ENCODE results near the gene LIN37.

The LIN37 gene, protein sequence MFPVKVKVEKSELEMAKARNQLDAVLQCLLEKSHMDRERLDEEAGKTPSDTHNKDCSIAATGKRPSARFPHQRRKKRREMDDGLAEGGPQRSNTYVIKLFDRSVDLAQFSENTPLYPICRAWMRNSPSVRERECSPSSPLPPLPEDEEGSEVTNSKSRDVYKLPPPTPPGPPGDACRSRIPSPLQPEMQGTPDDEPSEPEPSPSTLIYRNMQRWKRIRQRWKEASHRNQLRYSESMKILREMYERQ

DNA sequence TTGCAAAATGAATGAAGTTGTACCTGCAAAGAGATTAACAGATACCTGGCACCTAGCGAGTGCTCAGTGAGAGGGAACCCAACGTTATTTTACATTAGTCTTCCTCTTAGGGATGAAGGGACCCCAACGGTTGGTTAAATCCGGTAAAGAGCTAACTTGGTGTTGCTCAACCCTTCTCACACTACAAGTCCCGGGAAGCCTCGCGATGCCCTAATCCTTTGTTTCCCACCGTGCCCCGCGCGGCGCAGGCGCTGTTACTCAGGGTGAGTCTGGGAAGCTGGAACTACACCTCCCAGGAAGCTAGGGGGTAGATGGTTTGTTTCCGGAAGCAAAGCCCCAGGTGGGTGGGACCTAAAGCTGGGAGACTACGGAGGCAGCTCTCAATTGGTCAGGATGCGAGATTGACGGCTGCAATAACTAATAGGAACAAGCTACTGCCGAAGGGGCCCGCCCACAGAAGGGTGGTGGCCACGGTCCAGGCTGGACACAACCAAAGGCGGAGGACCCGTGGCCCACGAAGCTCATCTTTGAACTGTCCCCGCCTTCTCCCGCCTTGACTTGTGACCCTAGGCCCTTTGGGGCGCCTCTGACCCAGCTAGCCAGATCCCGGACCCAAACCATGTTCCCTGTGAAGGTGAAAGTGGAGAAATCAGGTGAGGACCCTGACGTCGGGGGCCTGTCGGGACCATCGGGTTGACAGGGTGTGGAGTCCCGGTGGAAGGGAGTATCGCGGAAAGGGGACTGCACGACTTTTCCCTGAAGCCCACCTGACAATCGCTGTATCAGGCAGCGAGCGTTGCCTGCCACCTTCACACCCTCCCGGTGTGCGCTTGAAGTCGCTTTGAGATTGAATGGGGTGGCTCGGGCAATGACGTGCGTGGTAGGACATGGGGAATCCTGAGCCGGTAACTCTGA, at the start of gene LIN37:
Gene LIN37 (plus strand): TSS at position 471 of the 915 bp plus-strand sequence. CDS start 149 bp downstream, at position 620.
- peak; percentile 100 for DNase-seq

DNA sequence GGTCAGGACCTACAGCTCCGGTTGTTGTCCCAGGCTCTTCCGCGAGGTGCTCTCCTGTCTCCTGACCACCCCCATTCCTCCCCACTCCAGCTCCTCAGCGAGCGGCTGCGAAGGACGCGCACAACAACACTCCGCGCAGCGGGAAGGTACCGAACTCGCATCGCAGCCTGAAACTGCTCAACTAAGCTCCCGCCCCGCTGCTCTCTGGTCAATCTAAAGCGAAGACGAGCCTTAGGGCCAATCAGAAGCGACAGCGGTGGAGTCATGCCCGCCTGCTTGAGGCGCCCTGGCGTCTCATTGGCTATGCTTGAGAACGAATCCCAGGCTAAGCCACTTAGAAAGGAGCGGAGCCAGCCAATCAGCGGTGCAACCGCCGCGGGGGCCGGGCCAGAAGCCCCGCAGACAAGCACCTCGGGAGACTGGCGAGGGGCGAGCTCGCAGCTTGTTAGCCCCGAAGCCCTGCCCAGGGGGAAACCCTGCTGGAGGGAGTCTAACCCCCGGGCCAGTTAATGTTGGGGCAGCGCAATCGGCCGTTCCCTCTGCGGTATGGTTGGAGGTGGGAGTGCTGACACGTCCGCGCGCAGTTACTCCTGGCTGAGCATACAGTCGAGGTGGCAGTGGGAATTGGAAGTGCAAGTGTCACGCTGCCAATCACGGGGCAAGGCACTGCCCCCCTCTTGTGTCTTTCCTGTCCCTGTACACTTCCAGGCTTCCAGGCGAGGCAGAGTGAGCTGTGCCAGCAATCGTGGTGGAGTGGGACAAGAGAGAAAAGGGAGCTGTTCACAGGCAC, 46.0 kb upstream of the LIN37 start:
- peak; percentile 100 for DNase-seq

DNA sequence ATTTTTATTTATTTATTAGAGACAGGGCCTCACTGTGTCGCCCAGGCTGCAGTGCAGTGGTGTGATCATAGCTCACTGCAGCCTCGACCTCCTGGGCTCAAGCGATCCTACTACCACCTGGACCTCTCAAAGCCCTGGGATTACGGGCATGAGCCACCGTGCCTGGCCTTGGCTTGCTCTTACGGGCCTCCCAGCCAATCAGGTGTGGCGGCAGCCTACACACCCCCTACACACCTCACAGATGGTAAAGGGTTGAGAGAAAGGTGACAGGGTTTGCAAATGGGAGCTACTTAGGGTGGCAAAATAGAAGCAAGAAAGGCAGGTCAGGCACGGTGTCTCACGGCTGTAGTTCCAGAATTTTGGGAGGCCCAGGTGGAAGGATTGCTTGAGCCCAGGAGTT, 45.0 kb upstream of the LIN37 start:
- DNase-seq, result no peak

DNA sequence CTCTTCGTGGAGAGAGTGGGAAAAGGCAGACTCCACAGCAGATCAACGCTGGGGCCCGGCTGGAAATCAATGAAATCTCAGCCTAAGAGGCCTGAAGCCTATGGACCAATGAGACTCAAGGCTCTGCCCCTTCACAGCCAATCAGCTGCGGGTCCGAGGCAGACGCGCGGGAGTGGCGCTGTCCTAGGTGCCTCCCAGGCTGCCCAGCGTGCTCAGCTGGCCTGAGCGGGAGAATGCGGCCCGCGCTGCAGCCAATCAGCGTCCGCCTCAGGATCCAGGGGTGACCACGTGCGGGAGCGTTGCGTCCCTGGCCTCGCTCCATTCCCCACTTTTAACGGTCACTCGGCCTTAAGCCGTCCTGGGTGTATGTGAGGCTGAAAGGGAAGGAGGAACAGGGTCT, 44.2 kb upstream of the LIN37 start, which contains the start of gene ZBTB32:
Gene ZBTB32 (plus strand): TSS at position 341 of the 400 bp plus-strand sequence. CDS start 10,069 bp downstream, outside the sequence.
- no peak for DNase-seq

DNA sequence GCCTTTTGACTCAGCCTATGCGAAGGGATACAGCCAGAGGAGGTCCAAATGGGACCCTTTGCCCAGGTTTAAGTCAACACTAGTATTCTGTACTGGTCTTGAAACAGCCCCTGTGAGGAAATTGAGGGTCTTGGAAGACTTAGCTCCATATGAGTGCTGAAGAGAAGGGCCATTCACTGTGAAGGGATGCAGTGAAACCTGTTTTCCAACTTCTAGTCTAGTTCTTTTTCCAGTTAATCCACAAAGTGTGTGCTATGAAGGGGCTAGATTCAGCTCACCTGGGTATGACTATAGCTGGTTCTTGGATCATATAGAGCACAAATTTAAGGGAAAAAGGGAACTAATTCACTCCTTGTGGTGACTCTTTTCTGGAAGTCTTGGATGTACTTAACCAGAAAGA, 40.0 kb upstream of the LIN37 start:
- no peak for DNase-seq

DNA sequence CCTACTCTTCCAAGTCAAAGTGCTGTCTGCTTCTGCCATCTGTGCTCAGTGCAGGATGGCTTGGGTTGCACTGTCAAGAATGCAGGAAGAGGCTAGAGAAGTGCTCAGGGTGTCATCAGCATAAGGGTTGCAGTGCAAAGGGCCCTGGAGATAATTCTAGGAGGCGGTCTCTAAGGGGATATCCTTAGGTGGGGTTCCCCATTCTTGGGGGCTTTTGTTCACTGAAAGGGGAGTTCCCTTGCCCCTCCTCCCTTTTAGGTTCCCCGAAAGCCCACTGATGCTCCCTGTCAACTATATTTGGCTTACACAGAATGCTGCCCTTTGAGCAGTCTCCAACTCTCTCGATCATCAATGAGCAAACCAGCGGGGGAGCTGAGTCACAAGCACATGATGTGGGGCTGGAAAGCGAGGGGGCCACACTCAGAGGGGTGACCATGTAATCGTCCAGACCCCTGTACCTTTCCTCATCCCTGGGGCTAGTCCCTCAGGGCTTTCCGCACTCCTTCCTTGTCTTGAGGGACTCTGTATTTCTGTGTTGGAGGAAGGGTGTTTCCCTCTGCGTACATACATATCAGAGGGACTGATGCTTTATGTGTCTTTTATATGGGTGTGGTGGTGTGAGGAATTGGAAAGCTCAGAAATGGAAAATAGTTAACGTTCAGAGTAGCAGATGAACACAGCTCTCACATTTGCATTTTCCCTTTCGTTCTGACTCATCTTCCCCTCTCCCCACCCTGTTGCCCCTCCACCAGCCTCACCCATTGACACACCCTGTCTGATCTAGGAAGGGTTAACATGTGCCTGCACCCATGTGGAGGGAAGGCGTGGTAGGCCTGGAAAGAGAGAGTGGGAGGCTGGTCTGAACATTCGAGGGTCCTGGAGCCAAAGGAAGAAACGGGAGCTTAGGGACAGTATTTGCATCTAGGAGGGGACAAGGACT, 37.3 kb upstream of the LIN37 start:
- DNase-seq, result no peak

DNA sequence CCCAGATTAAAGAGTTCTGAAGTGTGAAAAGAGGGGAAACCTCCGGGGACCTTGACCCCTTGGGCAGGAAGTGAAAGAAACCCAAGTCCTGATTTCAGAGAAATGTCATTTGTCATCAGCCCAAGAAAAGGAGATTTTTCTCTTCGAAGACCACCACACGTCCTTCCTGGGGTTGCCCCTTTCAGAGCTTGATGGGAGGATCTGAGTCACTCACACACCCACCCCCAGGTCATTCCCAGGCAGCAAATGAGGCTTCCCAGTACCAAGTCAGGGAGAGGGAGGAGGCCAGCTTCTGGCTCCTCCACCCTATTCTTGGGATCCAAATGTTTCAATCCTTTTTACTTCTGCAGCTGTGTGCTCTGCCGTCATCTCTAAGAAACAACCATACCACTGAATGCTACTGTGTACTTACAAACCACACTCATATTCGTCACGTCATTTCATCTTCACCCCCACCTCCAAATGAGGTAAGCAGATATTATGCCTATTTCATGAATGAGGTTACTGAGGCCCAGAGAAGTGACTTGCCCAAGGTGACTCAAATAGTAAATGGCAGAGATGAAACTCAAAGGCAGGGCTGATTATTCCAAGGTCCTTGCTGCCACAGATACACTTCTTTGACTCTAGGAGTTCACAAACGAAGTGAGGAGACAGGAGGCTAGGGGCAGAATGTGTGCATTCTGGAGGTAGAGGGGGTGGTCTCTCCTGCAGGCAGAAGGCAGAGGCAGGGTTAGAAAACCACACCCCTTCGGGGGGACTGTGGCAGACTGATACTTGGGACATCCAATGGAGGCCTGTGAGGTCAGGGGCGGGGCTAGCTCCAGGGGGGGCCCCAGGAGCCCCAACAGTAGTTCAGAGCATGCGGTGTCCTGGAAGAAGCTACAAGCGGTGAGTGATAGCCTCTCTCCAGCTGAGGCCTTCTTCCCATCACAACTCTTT, 35.5 kb upstream of the LIN37 start:
- no peak for DNase-seq

DNA sequence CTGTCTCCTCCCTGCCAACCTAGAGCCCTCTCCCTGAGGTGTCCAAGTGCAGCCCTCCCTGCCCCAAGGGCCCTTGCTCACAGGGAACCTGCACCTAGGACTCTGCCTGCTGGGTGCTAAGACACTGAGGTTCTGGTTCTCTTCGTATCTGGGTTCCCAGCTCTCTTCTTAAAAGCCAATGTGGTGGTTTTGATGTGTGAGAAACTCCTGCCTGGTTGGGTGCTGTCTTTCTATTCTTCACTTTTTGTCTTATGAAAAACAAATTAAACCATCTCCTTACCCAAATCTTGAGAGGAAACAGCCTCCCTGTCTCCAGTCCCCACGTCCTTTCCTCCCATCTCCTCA, 34.9 kb upstream of the LIN37 start:
- no peak for DNase-seq

DNA sequence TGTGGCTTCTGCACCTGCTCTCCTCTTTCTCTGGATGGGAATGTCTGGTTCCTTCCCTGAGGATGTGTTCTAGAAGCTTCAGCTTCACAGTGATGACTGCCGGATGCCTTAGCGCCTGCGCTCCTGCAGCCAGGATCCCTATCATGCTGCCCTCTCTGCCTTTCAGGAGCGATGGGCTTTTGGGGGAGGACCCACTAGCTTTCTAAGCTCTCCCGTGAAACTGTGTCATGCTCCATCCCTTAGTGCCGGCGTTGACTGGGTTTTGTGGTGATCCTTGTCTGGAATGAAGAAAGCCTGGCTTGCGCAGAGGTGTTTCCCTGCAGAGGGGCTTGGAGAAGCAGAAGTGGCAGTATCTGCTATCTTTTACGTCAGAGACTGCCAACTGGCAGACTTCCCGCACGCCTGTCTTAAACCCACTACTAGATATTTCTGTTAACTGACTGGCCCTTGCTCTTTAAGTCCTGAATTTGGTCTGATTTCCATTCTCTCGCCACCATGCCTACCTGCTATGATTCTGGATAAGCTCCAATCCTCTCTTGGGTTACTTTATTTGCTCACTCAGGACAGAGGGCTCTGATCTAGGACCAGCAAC, 34.4 kb upstream of the LIN37 start:
- no peak for DNase-seq

DNA sequence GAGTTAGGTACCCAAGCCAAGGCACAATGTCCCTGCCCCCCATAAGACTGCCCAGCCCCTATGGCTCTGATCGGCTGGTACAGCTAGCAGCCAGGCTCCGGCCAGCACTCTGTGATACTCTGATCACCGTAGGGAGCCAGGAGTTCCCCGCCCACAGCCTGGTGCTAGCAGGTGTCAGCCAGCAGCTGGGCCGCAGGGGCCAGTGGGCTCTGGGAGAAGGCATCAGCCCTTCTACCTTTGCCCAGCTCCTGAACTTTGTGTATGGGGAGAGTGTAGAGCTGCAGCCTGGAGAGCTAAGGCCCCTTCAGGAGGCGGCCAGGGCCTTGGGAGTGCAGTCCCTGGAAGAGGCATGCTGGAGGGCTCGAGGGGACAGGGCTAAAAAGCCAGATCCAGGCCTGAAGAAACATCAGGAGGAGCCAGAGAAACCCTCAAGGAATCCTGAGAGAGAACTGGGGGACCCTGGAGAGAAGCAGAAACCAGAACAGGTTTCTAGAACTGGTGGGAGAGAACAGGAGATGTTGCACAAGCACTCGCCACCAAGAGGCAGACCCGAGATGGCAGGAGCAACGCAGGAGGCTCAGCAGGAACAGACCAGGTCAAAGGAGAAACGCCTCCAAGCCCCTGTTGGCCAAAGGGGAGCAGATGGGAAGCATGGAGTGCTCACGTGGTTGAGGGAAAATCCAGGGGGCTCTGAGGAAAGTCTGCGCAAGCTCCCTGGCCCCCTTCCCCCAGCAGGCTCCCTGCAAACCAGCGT, 33.6 kb upstream of the LIN37 start:
- peak; percentile 46 for DNase-seq

DNA sequence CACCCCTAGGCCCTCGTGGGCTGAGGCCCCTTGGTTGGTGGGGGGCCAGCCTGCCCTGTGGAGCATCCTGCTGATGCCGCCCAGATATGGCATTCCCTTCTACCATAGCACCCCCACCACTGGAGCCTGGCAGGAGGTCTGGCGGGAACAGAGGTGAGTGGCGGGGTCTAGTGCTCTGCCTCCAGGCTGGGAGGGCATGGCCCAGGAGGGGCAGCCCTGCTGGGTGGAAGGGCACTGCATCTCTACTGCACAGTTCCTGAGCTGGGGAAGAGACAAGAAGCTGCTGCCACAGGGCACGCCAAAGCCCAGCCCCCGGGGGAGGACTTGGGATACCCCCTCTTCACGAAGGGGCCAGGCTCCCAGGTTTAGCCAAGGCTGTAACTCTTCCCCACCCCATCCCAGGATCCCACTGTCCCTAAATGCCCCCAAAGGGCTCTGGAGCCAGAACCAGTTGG, 33.0 kb upstream of the LIN37 start:
- DNase-seq, result no peak

DNA sequence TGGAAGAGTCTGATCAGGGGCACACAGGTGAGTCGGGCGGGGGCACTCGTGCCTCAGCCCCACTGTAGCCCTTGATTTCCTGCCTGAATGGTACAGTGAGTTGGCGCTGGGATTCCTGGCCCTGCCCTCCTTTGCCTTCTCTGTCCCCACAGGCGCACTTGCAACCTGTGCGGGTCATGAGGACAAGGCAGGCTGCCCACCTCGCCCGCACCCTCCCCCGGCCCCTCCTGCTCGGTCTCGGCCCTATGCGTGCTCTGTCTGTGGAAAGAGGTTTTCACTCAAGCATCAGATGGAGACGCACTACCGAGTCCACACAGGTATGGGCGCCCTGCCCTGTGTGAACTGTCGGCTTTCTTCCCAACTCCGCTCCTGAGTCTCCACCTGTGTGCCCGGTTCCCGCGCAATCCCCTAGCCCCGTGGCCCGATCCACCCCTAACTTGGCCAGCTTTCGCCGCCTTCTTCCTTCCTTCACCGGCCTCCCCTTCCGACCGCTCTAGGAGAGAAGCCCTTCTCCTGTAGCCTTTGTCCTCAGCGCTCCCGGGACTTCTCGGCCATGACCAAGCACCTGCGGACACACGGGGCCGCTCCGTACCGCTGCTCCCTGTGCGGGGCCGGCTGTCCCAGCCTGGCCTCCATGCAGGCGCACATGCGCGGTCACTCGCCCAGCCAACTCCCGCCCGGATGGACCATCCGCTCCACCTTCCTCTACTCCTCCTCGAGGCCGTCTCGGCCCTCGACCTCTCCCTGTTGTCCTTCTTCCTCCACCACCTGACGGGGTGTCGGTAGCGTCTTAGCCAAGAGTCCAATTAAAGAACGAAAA, 32.2 kb upstream of the LIN37 start:
- peak; percentile 92 for DNase-seq

DNA sequence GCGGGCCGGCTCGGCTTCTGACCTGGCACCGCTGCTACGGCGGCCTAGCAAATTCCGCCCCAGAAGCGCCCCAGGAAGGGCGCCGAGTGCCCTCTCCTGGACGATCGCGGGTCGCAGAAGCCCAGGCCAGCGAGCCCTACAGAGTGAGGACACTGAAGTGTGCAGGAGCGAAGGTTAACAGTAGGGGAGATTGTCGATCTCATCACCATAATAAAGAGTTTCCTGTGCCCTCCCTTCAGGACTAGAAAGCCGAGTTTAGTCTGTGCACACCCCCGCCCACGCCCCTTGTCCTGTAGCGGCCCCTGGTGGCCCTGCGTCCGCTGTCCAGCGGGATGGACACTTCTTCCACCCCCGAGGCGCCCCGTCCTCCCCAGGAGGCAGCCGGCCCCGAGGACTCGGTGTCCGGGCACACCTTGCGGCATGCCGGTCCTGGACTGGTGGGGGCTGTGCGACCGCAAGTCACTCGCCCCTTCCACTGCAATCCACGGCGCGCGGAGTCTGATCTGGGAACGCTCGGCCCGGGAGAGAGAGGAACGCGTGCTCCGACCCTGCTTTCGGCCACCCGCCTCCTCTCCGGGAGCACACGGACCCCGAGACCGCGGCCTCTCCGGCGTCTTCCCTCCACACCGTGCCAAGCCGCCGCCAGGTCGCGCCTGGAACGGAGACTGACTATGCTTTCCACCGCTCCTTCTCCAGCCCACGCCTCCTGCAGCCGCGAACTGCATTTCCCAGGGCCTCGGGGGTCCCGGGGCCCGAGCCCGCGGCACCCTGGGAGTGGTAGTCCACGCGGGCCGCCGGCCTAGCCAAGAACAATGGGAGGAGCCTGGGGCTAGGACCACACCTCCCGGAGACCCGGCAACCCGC, 31.3 kb upstream of the LIN37 start:
- DNase-seq, result peak; percentile 99

DNA sequence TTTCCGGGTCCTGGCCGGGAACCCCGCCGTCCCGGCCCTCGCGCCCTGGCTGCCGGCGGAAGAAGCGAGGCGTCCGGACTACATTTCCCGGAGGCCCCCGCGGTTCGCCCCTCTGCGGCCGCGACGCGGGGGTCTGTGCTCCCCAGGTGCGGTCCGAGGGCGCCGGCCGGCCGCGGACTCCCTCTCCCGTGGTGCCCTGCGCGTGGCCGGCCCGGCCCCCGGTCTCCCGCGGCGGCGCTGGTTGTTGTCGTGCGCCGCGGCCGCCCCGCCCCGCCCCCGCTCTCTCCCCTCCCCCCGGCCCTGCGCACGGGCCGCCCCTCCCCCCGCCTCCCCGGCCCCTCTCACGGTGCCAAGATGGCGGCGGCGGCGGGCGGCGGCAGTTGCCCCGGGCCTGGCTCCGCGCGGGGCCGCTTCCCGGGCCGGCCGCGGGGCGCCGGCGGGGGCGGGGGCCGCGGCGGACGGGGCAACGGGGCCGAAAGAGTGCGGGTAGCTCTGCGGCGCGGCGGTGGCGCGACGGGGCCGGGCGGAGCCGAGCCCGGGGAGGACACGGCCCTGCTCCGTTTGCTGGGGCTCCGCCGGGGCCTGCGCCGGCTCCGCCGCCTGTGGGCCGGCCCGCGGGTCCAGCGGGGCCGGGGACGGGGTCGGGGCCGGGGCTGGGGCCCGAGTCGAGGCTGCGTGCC, 30.6 kb upstream of the LIN37 start, which contains the start of gene KMT2B:
Gene KMT2B (plus strand): TSS at position 339 of the 680 bp plus-strand sequence. CDS start 16 bp downstream, at position 355.
- DNase-seq, result peak; percentile 100

DNA sequence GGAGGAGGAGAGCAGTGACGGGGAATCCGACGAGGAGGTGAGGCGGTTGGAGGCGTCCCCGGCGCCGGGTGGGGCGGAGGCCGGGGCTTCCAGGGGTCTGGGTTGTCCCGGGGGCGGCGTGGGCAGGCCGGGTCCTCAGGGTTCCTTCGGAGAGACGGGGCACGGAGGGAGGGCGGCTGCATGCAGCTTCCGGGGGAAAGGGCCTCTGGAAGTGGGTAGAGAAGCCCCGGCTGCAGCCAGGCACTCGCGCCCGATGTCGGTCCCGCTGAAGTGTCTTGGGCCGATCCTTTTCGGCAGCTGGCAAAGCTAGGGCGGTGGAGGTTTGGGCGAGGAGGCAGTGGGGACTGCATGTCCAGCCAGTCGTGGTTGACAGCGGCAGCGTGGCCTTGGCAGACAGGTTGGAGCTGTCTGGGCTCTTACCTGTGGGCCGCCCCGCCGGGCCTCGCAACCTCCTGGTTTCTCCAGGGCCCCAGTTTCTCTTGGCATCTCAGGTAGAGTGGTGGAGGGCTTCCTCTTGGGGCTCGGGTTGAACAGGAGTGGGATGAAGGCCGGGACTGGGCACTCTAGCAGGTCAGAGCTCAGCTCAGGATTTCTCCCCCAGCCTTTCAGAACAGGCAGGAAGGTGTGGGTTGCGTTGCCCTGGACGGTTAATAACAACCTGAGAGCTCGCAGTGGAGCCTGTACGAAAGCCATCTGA, 29.9 kb upstream of the LIN37 start:
- DNase-seq, result peak; percentile 46
